Endothelial cell of umbilical vein (primary cell): ENCODE data around the gene LRRC27. TPM values are rescaled to one million over a fixed set of nuclear protein-coding genes. Genes with fewer than 3 reads are reported as not detected.

Source experiments
- BruUV-seq: library from RNA; stranded (reverse); fragments of 400-500 nt; replicated peaks from 2 replicates; lab custom pipeline; 2021; lab: Mats Ljungman, UMichigan
- CTCF ChIA-PET: fragments of 300-600, 350-600 bp; sonication (Branson Sonifier 250); formaldehyde crosslinking; loops from one replicate; lab custom pipeline; 2021; ENCODE audit warnings: antibody characterized with exemption, inconsistent platforms; lab: Charles Lee
- POLR2A ChIA-PET: fragments of 300-600, 350-600 bp; sonication (Branson Sonifier 250); formaldehyde crosslinking; loops from one replicate; lab custom pipeline; 2021; ENCODE audit warnings: antibody characterized with exemption, inconsistent platforms; lab: Charles Lee
- DNase-seq: peaks from one replicate; pipeline ENCODE4 v3.0.0-alpha.2; 2011; ENCODE audit warnings: low read depth, low spot score
- FAIRE-seq: peaks from 2 replicates; lab custom pipeline; 2011; peaks lifted over from hg19 to GRCh38; lab: Jason Lieb, UNC
- H2AFZ ChIP-seq: 2 replicates; pipeline ENCODE4 v1.6.0; 2012; ENCODE audit warnings: low read depth, low read length, control low read depth, inconsistent platforms
- H3K27ac ChIP-seq: 2 replicates; pipeline ENCODE4 v1.5.1; 2011; ENCODE audit warnings: low read depth, mild to moderate bottlenecking, control low read depth, low read length, moderate library complexity; ENCODE audit not compliant: insufficient read depth
- H3K27me3 ChIP-seq, 2 experiments: 2 replicates each; pipeline versions ENCODE4 v1.6.0 to v1.6.1; 2011; ENCODE audit warnings: low read length in 2 of 2, mixed read lengths in 1 of 2; ENCODE audit not compliant: control insufficient read depth in 2 of 2, insufficient read depth in 2 of 2
- H3K36me3 ChIP-seq, 2 experiments: 2 replicates in 1 of 2; 3 replicates in 1 of 2; pipeline ENCODE4 v1.5.1; 2011; ENCODE audit warnings: low read length in 2 of 2, mild to moderate bottlenecking in 1 of 2, moderate library complexity in 1 of 2; ENCODE audit not compliant: control insufficient read depth in 2 of 2, insufficient read depth in 2 of 2; ENCODE audit errors: extremely low read depth in 1 of 2
- H3K4me1 ChIP-seq: 3 replicates; pipeline ENCODE4 v1.5.1; 2011; ENCODE audit warnings: mild to moderate bottlenecking, low read length; ENCODE audit not compliant: control insufficient read depth, insufficient read depth; ENCODE audit errors: extremely low read depth
- H3K4me2 ChIP-seq: 2 replicates; pipeline ENCODE4 v1.6.1; 2011; ENCODE audit warnings: low read length, control low read depth, mixed read lengths; ENCODE audit not compliant: insufficient read depth
- H3K4me3 ChIP-seq, 3 experiments: fragments of 200-600 bp in 1 of 3; sonication (generic), shearing (Covaris generic) in 1 of 3; replicated peaks in 1 of 3; 2 replicates each; pipeline ENCODE4 v1.5.1; 2011 to 2016; ENCODE audit warnings: control low read depth in 3 of 3, low read length in 3 of 3, mild to moderate bottlenecking in 2 of 3, inconsistent platforms in 1 of 3, low read depth in 1 of 3, moderate library complexity in 1 of 3; ENCODE audit not compliant: insufficient read depth in 1 of 3
- H3K79me2 ChIP-seq: 2 replicates; pipeline ENCODE4 v1.6.0; 2012; ENCODE audit warnings: low read length, inconsistent platforms; ENCODE audit not compliant: control insufficient read depth, insufficient read depth
- H3K9ac ChIP-seq: replicated peaks from 2 replicates; pipeline ENCODE3; 2011; ENCODE audit warnings: low read length, control low read depth; ENCODE audit not compliant: insufficient read depth; ENCODE audit errors: extremely low read depth
- H3K9me1 ChIP-seq: replicated peaks from 3 replicates; pipeline ENCODE4 v1.6.0; 2011; ENCODE audit warnings: mild to moderate bottlenecking, low read length; ENCODE audit not compliant: control insufficient read depth, insufficient read depth; ENCODE audit errors: extremely low read depth
- H3K9me3 ChIP-seq: replicated peaks from 2 replicates; pipeline ENCODE4 v1.5.1; 2012; ENCODE audit warnings: low read length, inconsistent platforms; ENCODE audit not compliant: control insufficient read depth, insufficient read depth
- H4K20me1 ChIP-seq: replicated peaks from 2 replicates; pipeline ENCODE3; 2011; ENCODE audit warnings: mild to moderate bottlenecking, low read length; ENCODE audit not compliant: control insufficient read depth, insufficient read depth; ENCODE audit errors: extremely low read depth
- EZH2 ChIP-seq: IDR thresholded peaks from 2 replicates; pipeline ENCODE4 v1.6.1; 2012; ENCODE audit warnings: borderline replicate concordance, low read depth, mild to moderate bottlenecking, moderate library complexity, low read length, inconsistent platforms; ENCODE audit not compliant: severe bottlenecking
- MYC ChIP-seq: IDR thresholded peaks from one replicate; pipeline ENCODE4 v1.6.1; 2011; ENCODE audit warnings: mild to moderate bottlenecking, low read depth, low read length
- POLR2AphosphoS5 ChIP-seq: IDR thresholded peaks from 2 replicates; pipeline ENCODE4 v1.6.1; 2012; ENCODE audit warnings: low read depth, mild to moderate bottlenecking, control low read depth, low read length, moderate library complexity; ENCODE audit not compliant: insufficient read depth
- dilution Hi-C: fragments of 300-500 bp; cut with MboI; formaldehyde crosslinking; loops from one replicate; pipeline ENCODE4 v1.15.0; 2019; ENCODE audit warnings: low sequenced_read_pairs; ENCODE audit not compliant: extremely low pct_ligation_motif_present
- intact Hi-C: fragments of 100-400 bp; cut with micrococcal nuclease; formaldehyde crosslinking; loops from one replicate; pipeline ENCODE4 v1.10.0; 2022
- polyA plus RNA-seq, 4 experiments: library from polyadenylated mRNA; depleted of rRNA in 3 of 4; stranded (reverse) in 3 of 4; unstranded in 1 of 4; fragments of >200 nt; gene quantifications; 2 replicates each; pipeline versions ENCODE4 v1.2.1 to v1.2.3, GENCODE V29; 2011 to 2012; ENCODE audit warnings: missing spikeins in 1 of 4
- total RNA-seq: library from RNA; stranded (reverse); gene quantifications from 2 replicates; pipeline ENCODE4 v1.2.3, GENCODE V29; 2021

Gene LRRC27
- total and polyA plus RNA-seq, 2 donors (not counting 3 experiments of a cell fraction or from before 2014, with no cell fraction given), result 8.3 to 13.6 TPM

DNA sequence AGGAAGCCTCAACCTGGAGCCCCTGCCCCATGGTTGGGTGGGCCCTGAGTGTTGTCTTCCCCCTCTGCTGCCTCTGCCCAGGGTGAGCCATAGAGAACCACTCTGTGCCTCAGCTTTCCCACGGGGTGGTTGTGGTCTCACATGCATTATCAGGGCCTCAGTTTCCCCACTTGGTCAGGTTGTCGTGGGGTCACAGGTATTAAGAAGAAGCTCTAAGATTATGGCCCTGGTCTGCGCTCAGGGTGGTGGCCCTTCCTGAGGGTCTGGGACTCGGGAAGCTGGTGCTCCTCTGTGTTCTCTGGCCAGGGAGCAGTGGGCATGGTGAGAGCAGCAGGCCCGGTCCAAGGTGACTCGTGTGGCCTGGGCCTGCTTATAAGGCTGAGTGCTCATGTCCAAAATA lies 17.8 kb downstream of the LRRC27 start:
- ChIA-PET CTCF (interaction anchor here (1.1 to 2.1 kb wide), 3 partner anchors 11 to 126 kb away, joined by 3 to 15 read pairs (median 5); no protein-coding TSS in a partner anchor), POLR2A (no interaction called here)
- DNase-seq, result no peak
- no peaks in the 10 kb centered on the region for H3K79me2 ChIP-seq
- H3K36me3 ChIP-seq, result peaks cover 0 to 3% of the 10 kb centered on the region in 2 experiments
- TF ChIP-seq MYC, result no peak
- intact Hi-C loops, result no loop called here
- H3K9me1 ChIP-seq, result no peaks in the 10 kb centered on the region
- no peak overlapping the region for H3K9ac ChIP-seq
- no peak overlapping the region for H3K4me3 ChIP-seq
- no peaks in the 10 kb centered on the region for H3K4me1 ChIP-seq
- H3K27ac ChIP-seq, result no peak overlapping the region
- H3K9me3 ChIP-seq, result no peaks in the 10 kb centered on the region
- dilution Hi-C loops, result no loop called here
- H3K27me3 ChIP-seq, result no peaks in the 10 kb centered on the region
- H2AFZ ChIP-seq, result no peak overlapping the region
- H3K4me2 ChIP-seq, result no peak overlapping the region
- FAIRE-seq, result no peak
- BruUV-seq, result no TSS peak
- no peaks in the 10 kb centered on the region for H4K20me1 ChIP-seq

DNA sequence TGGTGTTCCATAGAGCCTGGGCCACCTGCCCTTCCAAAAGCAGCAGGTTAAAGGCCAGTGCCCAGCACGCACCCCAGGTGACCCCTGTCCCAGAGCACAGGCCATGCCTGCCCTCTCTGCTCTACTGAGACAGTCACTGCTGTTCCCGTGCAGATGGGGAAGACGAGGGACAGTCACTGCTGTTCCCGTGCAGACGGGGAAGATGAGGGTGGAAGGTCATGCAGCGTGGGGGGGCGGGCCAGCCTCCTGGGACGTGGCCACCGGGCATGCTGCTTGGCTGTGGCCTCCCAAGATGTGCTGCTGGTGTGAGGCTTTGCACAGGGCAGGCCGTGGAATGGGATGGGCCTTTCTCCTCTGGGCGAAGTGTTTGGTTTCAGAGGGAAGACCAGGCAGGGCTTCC lies 18.4 kb downstream of the LRRC27 start:
- Histone ChIP-seq H3K4me3 (no peak overlapping the region), H2AFZ (no peak overlapping the region), H3K36me3 (peaks cover 0 to 3% of the 10 kb centered on the region in 2 experiments), H3K9me1 (no peaks in the 10 kb centered on the region), H3K27me3 (no peaks in the 10 kb centered on the region), H4K20me1 (no peaks in the 10 kb centered on the region), H3K9ac (no peak overlapping the region), H3K9me3 (no peaks in the 10 kb centered on the region), H3K27ac (no peak overlapping the region), H3K4me2 (no peak overlapping the region), H3K79me2 (no peaks in the 10 kb centered on the region), H3K4me1 (no peaks in the 10 kb centered on the region)
- intact Hi-C loops, result no loop called here
- TF ChIP-seq POLR2AphosphoS5 (no peak), EZH2 (no peak)
- no peak for FAIRE-seq
- dilution Hi-C loops, result no loop called here
- no TSS peak for BruUV-seq
- no peak for DNase-seq
- POLR2A ChIA-PET, result no interaction called here
- CTCF ChIA-PET, result interaction anchor here (0.8 to 2.1 kb wide), 4 partner anchors 10 to 126 kb away, joined by 3 to 15 read pairs (median 4); no protein-coding TSS in a partner anchor
